ENCODE data around the gene FAM25A. TPM values are rescaled to one million over a fixed set of nuclear protein-coding genes. Genes with fewer than 3 reads are reported as not detected.

Gene FAM25A
- total RNA-seq, 2 experiments from 2014 or later = not detected

DNA sequence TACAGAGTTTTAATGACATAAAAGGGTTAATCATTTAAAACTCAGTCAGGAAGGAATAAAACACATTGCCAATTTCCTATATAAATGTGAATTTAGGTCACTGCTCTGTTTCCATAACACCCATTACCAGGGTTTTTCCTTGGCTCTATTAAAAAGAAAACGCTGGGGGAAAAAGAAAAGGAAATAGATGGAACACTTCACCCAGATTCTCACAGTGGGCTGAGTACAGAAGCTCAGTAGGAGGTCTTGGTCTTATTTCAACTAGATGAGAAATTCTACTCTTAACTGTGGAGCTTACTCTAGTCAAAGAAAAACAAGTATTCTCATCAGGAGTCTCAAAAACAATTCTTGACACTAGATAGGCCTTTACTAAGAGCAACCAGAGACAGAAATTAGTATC lies 38.1 kb downstream of the FAM25A start:
- Mint-ChIP-seq H3K36me3 (peaks cover 14% of the 10 kb centered on the region), H3K27me3 (no peaks in the 10 kb centered on the region), H3K4me1 (no peaks in the 10 kb centered on the region), H3K27ac (no peak overlapping the region), H3K4me3 (no peak overlapping the region), H3K9me3 (no peaks in the 10 kb centered on the region)
- no peak for ATAC-seq (ENCODE audit: low read depth)
- DNase-seq = no peak
- POLR2A ChIA-PET = no interaction called here

DNA sequence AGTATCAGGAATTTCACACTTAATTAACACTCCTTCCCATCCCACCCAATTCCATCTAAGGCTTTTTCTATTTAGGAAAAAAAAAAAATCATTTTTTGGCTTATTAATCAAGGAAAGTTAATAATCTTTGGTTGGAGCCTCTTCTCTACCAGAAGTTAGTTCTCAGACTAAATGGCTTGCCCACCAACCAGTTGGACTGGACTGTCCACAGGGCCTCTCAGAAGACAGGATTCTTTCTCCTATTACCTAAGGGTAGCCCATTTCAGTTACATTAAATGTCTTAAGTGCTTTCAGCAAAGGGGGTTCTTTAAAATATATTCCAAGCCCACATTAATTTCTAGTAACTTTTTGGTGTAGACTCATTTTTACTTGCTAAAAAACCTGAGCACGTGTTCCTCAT lies 39.3 kb downstream of the FAM25A start:
- peaks cover 20% of the 10 kb centered on the region for H3K36me3 Mint-ChIP-seq
- POLR2A ChIA-PET = no interaction called here
- no peaks in the 10 kb centered on the region for H3K9me3 Mint-ChIP-seq
- peaks cover 2% of the 10 kb centered on the region for H3K4me1 Mint-ChIP-seq
- H3K4me3 Mint-ChIP-seq = no peak overlapping the region
- no peak for ATAC-seq (ENCODE audit: low read depth)
- no peaks in the 10 kb centered on the region for H3K27me3 Mint-ChIP-seq
- H3K27ac Mint-ChIP-seq = no peak overlapping the region
- no peak for DNase-seq

DNA sequence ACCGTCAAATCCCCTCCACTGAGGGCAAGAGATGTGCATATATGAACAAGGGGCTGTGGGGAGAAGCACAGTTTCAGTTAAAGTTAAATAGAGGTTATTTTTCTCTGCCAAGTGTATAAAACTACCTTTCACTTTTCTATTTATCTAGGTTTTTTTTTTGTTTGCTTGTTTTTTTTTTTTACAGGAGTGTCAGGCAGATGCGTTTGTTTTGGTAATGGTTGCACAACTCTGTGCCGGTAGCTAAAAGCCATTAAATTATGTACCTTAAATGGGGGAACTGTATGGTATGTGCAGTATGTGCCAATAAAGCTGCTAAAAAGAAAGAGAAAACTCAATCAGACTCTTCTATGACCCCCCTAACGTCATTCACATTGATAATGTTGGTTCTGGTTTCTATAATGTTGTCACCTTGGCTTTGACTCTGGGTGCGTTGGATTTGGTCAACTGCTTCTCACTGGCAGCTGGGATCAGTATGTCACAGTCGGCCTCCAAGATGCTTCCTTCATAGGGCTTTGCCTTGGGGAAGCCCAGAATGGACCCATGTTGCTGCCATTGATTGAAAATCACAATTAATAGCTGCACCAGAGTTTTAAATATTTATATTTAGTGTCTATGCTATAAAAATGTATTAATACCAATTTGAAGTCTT lies 40.3 kb downstream of the FAM25A start:
- Mint-ChIP-seq H3K27me3 (no peaks in the 10 kb centered on the region), H3K36me3 (peaks cover 22% of the 10 kb centered on the region), H3K9me3 (no peaks in the 10 kb centered on the region), H3K4me3 (no peak overlapping the region), H3K27ac (no peak overlapping the region), H3K4me1 (peaks cover 2% of the 10 kb centered on the region)
- no peak for ATAC-seq (ENCODE audit: low read depth)
- DNase-seq = no peak
- POLR2A ChIA-PET = no interaction called here

DNA sequence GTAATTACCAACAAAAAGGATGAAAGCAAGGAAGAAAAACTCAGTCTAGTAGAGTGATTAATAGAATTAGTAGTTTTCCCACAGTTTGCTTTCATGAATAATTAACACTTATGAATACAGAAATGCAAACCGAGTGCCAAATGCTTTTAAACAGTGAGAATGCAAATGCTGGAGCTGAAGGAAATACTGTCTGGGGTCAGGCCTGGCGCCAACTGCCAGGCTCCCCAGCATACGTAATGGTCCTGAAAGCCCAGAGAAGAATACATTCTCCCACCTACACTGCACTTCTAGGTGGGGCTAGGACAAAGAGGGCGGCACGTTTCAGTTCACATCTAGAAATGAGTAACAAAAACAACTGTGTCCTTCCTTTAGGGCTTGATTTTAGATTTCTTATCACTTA lies 44.6 kb downstream of the FAM25A start:
- Mint-ChIP-seq H3K4me3 (no peak overlapping the region), H3K27ac (no peak overlapping the region), H3K36me3 (peaks cover 21% of the 10 kb centered on the region), H3K9me3 (no peaks in the 10 kb centered on the region), H3K27me3 (no peaks in the 10 kb centered on the region), H3K4me1 (peaks cover 4% of the 10 kb centered on the region)
- ATAC-seq (ENCODE audit: low read depth) (no peak), DNase-seq (no peak)
- POLR2A ChIA-PET = no interaction called here

DNA sequence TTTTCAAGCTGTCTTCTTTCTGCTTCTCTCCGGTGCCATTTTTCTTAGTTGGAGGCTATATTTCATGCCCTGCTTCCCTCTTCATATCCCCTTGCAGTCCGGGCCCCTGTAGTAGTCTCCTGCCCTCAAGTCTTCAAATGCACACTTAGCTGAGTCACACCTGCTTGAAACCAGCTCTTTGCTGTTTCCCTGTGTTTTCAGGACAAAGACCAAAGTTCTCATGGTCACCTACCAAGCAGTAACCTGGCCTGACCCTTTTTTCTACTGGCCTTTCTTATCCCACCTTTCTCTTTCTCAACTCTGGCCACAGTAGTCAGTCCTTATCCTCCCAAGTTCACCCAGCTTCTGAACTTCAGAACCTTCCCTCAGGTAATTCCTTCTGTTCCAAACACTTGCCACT lies 46.1 kb downstream of the FAM25A start:
- peaks cover 4% of the 10 kb centered on the region for H3K4me1 Mint-ChIP-seq
- no peak overlapping the region for H3K4me3 Mint-ChIP-seq
- POLR2A ChIA-PET = no interaction called here

DNA sequence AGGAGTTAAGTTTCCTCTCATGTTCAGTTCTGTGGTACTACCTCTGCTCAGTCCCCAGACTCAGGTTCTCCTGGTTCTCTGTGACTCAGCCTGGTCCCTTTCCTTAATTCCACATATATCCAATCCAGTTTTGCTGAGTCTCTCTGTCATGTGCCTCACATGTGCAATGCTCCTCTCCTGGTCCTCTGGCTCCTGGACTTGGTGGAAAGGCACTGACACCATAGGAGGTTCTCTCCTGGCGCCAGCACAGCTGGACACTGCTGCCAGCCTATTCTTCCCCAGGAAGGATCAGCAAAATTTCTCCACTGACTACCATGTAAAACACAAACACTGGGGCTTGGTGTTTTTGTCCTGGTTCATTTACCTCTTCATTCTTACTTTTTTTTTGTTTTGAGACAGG lies 46.8 kb downstream of the FAM25A start:
- DNase-seq (no peak), ATAC-seq (ENCODE audit: low read depth) (no peak)
- Mint-ChIP-seq H3K27me3 (no peaks in the 10 kb centered on the region), H3K27ac (peak overlapping the region; percentile 32), H3K4me1 (peaks cover 4% of the 10 kb centered on the region), H3K9me3 (no peaks in the 10 kb centered on the region), H3K4me3 (no peak overlapping the region), H3K36me3 (peaks cover 18% of the 10 kb centered on the region)
- POLR2A ChIA-PET = no interaction called here

More for the DNA sequence above, 46.1 kb downstream of the FAM25A start:
- no peak for DNase-seq
- ATAC-seq (ENCODE audit: low read depth) = no peak
- peaks cover 16% of the 10 kb centered on the region for H3K36me3 Mint-ChIP-seq
- no peaks in the 10 kb centered on the region for H3K9me3 Mint-ChIP-seq
- no peaks in the 10 kb centered on the region for H3K27me3 Mint-ChIP-seq
- H3K27ac Mint-ChIP-seq = no peak overlapping the region

DNA sequence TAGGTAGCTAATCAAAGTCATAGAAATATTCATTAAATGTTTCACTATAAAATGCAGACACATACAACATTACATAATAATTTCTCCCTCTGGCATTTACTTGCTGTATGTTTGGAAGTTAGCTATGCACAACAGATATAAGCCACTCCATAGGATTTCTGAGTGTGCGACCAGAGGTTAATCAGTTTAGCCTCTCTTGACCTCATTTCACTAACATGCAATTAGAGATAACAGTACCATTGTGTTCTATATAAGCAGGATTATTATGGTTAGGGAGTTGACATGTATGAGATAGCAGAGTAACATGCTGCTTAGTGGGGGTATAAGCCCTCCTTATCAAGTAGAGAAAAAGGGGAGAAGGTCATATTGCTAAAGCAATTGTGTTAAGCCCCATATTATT lies 48.2 kb downstream of the FAM25A start:
- peaks cover 24% of the 10 kb centered on the region for H3K36me3 Mint-ChIP-seq
- H3K27ac Mint-ChIP-seq = no peak overlapping the region

DNA sequence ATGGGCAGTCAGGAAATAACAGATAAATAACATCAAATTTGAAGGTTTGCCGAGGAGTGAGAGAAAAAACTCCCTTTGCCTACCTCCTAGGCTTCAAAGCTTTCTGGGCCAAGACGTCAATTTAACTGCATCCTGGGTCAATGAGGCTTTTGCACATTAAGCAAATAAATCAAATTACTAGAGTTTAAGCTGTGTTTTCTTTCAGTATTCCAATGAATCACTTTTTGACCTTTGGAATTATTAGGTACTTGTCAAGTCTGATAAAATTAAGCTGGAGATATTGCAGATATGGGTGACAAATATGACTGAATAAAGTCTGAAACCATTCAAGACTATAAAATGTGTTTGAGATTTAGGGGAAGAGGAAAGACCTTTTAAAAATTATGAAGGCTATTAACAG lies 52.4 kb downstream of the FAM25A start:
- Mint-ChIP-seq H3K4me3 (no peak overlapping the region), H3K27ac (no peak overlapping the region), H3K27me3 (no peaks in the 10 kb centered on the region), H3K4me1 (peaks cover 4% of the 10 kb centered on the region), H3K9me3 (no peaks in the 10 kb centered on the region), H3K36me3 (peaks cover 11% of the 10 kb centered on the region)
- ATAC-seq (ENCODE audit: low read depth) = no peak
- POLR2A ChIA-PET = no interaction called here
- no peak for DNase-seq

More for the DNA sequence above, 48.2 kb downstream of the FAM25A start:
- Mint-ChIP-seq H3K27me3 (no peaks in the 10 kb centered on the region), H3K9me3 (no peaks in the 10 kb centered on the region), H3K4me1 (peaks cover 4% of the 10 kb centered on the region), H3K4me3 (no peak overlapping the region)
- DNase-seq = no peak
- POLR2A ChIA-PET = no interaction called here
- no peak for ATAC-seq (ENCODE audit: low read depth)

Other genes starting within 250 kb of the FAM25A start
- not detected for gene MMRN2, start 62.7 kb upstream of the FAM25A start, total RNA-seq
- not detected for gene SNCG, start 61.7 kb upstream of the FAM25A start, total RNA-seq
- not detected for gene ADIRF, start 51.8 kb upstream of the FAM25A start, total RNA-seq
- 10 to 100 TPM; 91.3 to 95.9 TPM for gene GLUD1, start 74.5 kb downstream of the FAM25A start, total RNA-seq
- 10 to 100 TPM; 25.9 to 26.1 TPM for gene SHLD2, start 74.9 kb downstream of the FAM25A start, total RNA-seq
- gene NUTM2A, start 205.2 kb downstream of the FAM25A start, total RNA-seq = under 1 TPM; 0.11 to 0.79 TPM